ENCODE measurements around the gene SRRT.
"Not testable (repeated sequence)": the region's sequence is repeated elsewhere in the genome, so short reads cannot be mapped to it uniquely, and the experiment has no call there.

The SRRT gene

DNA sequence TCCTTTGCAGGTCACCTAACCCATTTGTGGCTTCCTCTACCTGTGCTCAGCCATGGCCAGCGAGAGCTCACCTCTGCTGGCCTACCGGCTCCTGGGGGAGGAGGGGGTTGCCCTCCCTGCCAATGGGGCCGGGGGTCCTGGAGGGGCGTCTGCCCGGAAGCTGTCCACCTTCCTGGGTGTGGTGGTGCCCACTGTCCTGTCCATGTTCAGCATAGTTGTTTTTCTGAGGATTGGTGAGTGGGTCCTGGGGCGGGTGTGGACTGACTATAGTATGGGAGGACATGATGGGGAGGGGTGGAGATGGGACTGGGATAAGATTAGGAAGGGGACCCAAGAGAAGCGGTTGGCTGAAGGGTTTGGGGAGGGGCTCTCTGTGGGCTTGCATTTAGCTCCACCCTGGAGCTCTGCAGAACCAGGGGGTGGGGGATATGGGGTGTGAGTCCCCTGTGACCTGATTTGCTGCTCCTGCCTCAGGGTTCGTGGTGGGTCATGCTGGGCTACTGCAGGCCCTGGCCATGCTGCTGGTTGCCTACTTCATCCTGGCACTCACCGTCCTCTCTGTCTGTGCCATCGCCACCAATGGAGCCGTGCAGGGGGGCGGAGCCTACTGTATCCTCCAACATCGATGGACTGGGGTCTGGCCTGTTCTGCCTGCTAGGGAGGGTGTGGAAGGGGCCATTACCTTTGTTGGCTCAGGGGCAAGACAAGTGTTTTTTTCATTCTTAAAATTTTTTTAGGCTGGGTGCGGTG lies 20.6 kb upstream of the SRRT start:
- no peak for DNase-seq (ENCODE audit: low read depth, low spot score)
- no peak overlapping the region for H3K4me3 ChIP-seq (ENCODE audit: low read length)

DNA sequence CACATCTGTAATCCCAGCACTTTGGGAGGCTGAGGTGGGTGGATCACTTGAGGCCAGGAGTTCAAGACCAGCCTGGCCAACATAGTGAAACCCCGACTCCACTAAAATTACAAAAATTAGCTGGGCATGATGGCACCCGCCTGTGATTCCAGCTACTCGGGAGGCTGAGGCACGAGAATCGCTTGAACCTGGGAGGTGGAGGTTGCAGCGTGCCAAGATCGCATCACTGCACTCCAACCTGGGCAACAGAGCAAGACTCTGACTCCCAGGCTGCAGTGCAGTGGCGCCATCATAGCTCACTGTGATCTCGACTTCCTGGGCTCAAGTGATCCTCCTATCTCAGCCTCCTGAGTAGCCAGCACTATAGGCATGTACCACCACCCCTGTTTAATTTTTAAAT lies 20.0 kb upstream of the SRRT start:
- H3K4me3 ChIP-seq (ENCODE audit: low read length); DNase-seq (ENCODE audit: low read depth, low spot score): not testable (repeated sequence)

DNA sequence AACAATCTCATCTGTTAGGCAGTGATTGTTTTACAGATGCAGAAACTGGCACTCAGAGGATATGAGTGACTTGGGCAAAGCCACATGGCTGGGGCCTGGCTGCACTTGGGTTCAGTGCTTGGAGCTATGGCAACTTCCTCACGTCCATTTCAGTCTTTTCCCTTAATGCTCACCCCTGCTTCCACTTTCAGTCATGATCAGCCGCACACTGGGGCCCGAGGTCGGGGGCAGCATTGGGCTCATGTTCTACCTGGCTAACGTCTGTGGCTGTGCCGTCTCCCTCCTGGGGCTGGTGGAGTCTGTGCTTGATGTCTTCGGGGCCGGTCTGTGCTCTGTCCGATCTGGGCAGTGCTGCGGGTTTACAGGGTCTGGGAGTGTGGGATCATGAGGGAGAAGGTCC lies 19.4 kb upstream of the SRRT start:
- H3K4me3 ChIP-seq (ENCODE audit: low read length) = no peak overlapping the region
- no peak for DNase-seq (ENCODE audit: low read depth, low spot score)

DNA sequence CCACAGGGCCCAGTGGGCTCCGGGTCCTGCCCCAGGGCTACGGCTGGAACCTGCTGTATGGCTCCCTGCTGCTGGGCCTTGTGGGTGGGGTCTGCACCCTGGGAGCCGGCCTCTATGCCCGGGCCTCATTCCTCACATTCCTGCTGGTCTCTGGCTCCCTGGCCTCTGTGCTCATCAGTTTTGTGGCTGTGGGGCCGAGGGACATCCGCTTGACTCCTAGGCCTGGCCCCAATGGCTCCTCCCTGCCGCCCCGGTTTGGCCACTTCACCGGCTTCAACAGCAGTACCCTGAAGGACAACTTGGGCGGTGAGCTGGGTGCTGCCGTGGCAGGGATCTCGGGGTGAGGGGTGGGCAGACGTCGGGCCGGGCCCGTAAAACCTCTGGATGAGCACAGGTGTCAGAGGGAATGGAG lies 18.0 kb upstream of the SRRT start:
- no peak for DNase-seq (ENCODE audit: low read depth, low spot score)
- H3K4me3 ChIP-seq (ENCODE audit: low read length) = no peak overlapping the region

DNA sequence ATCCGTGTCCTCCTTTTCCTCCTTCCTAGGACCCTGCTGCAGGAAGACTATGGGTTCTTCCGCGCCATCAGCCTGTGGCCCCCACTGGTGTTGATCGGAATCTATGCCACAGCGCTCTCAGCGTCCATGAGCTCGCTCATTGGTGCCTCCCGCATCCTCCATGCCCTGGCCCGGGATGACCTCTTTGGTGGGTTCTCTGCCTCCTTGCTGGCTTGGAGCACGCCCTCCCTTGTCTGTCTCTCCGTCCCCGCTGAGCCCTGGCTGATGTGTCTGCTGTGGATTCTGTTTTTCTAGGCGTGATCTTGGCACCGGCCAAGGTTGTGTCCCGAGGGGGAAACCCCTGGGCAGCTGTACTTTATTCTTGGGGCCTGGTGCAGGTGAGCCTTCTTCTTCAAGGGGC lies 15.0 kb upstream of the SRRT start:
- DNase-seq (ENCODE audit: low read depth, low spot score) = no peak
- H3K4me3 ChIP-seq (ENCODE audit: low read length) = no peak overlapping the region

DNA sequence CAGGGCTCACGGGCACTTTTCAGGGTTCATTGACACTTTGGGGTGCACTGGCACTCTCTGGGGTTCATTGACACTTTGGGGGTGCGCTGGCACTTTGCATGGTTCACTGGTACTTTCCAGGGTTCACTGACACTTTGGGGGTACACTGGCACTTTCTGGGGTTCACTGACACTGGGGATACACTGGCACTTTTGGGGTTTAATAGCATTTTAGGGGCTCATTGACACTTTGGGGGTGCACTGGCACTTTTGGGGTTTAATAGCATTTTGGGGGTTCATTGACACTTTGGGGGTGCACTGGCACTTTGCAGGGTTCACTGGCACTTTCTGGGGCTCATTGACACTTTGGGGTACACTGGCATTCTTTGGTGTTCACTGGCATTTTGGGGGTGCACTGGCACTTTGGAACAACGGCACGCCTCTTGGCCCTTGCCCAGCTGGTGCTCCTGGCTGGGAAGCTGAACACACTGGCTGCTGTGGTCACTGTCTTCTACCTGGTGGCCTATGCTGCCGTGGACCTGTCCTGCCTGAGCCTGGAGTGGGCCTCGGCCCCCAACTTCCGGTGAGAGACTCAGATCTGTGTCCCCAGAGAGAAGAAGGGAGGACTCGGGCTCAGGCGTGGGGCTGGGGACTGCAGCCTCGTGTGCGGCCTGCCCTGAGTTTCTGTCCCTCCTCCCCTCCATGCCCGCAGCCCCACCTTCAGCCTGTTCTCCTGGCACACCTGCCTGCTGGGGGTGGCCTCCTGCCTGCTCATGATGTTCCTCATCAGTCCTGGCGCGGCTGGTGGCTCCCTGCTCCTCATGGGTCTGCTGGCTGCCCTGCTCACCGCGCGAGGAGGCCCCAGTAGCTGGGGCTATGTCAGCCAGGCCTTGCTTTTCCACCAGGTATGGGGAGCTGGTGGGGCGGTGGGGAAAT lies 13.9 kb upstream of the SRRT start:
- DNase-seq (ENCODE audit: low read depth, low spot score) = no peak
- H3K4me3 ChIP-seq (ENCODE audit: low read length) = no peak overlapping the region

DNA sequence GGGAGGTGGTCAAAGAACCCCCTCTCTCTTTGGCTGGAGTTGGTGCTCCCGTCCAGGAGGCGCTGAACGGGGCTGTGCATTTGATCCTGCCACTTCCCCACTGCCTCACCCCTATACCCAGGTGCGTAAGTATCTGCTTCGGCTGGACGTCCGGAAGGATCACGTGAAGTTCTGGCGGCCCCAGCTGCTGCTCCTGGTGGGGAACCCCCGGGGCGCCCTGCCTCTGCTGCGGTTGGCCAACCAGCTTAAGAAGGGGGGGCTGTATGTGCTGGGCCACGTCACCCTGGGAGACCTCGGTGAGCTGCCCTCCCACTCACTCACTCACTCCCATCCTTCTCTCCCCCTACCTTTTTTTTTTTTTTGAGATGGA lies 13.3 kb upstream of the SRRT start:
- H3K4me3 ChIP-seq (ENCODE audit: low read length) = no peak overlapping the region
- DNase-seq (ENCODE audit: low read depth, low spot score) = no peak

DNA sequence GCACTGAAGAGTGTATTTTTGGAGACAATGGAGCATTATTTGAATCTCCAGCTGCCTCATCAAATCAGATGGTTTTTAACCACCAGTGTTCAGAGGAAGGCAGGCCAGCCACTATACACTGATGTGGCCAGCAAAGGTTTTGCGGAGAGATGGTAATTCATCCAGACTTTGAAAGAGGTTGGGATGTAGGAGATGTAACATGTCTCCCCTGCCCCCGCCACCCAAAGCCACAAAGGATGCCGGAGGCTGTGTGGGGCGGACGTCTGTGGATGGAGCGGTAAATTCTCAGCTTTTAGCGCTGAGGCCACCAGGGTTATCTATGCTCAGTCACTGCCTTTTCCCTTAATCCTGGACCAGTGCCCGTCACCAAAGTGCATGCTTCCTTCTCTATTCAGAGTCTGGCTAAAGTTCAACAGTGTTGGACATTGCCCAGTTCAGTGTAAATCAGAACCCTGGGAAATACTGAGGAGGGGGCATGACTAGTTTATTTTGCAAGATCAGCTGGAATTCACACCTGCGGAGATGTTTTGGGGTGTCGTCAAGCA lies 11.4 kb upstream of the SRRT start:
- H3K4me3 ChIP-seq (ENCODE audit: low read length) = no peak overlapping the region
- no peak for DNase-seq (ENCODE audit: low read depth, low spot score)

DNA sequence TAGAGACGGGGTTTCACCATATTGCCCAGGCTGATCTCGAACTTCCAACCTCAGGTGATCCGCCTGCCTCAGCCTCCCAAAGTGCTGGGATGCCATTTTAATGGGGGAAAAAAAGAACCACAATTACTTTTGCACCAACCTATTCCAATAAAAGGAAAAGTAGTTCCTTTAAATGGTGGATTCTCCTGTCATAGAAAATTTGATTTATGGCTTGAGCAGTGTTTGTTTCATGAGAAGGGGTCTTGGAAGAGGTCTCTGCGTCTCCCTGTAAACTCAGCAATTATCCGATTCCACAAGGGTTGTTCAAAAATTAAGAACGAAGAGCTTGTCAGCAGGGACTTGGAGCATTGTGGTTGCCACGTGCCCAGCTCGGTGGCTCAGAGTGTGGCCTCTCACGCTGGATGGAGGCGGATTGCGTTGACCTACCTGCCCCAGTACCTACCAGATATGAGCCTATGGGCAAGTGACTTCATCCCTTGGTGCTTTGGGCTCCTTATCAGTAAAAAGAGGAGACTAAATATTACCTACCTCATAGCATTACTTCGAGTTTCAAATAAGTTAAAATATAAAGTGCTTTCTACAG lies 10.5 kb upstream of the SRRT start:
- no peak for DNase-seq (ENCODE audit: low read depth, low spot score)
- H3K4me3 ChIP-seq (ENCODE audit: low read length) = no peak overlapping the region

DNA sequence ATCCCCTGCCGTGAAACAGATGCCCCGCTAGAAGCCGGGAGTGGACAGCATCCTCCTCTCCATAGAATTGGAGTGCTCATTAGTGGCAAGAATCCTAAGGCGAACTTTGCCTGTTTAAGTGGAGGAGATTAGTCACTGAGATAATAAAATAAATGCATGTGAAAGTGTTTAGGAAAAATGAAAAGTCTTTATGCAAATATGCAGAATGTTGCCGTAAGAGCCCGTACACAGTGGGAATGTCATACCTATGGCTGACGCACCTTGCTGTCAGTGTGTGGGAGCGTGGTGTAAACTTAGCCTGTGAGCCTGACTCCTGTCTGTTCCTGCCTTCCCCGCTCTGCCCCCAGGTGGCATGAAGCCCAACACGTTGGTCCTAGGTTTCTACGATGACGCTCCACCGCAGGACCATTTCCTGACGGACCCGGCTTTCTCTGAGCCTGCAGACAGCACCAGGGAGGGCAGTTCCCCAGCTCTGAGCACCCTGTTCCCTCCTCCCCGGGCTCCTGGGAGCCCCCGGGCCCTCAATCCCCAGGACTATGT lies 9.5 kb upstream of the SRRT start:
- H3K4me3 ChIP-seq (ENCODE audit: low read length) = no peak overlapping the region
- DNase-seq (ENCODE audit: low read depth, low spot score) = no peak

DNA sequence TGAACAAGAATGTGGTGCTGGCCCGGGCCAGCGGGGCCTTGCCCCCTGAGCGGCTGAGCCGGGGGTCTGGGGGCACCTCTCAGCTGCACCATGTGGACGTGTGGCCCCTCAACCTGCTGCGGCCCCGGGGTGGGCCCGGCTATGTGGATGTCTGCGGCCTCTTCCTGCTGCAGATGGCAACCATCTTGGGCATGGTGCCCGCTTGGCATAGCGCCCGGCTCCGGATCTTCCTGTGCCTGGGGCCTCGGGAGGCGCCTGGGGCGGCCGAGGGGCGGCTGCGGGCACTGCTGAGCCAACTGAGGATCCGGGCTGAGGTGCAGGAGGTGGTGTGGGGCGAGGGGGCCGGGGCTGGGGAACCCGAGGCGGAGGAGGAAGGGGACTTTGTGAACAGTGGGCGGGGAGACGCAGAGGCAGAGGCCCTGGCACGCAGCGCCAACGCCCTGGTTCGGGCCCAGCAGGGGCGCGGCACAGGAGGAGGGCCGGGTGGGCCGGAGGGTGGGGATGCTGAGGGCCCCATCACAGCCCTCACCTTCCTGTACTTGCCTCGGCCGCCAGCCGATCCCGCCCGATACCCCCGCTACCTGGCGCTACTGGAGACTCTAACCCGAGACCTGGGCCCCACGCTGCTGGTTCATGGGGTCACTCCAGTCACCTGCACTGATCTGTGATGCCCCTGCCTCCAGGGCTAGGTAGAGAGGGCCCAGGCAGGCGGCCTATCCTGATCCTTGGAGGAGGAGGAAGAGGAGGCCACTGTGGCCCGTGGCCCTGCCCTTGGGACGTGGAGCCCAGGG lies 8.8 kb upstream of the SRRT start:
- no peak for DNase-seq (ENCODE audit: low read depth, low spot score)
- H3K4me3 ChIP-seq (ENCODE audit: low read length) = no peak overlapping the region

DNA sequence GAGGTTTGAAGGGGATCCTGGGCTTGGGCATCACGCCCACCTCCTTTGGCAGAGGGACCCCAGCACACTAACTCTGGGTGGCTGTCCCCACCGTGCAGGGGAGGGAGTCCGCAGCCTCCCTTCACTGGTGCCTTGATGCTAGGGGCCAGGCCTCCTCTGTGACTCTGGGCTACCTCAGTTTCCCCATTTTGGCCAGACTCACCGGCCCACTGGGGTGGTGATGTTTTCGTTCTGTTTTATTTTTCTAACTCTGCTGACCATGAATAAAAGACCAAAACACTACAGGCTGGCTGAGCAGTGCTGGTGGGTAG lies 8.2 kb upstream of the SRRT start:
- no peak for DNase-seq (ENCODE audit: low read depth, low spot score)
- H3K4me3 ChIP-seq (ENCODE audit: low read length) = no peak overlapping the region

DNA sequence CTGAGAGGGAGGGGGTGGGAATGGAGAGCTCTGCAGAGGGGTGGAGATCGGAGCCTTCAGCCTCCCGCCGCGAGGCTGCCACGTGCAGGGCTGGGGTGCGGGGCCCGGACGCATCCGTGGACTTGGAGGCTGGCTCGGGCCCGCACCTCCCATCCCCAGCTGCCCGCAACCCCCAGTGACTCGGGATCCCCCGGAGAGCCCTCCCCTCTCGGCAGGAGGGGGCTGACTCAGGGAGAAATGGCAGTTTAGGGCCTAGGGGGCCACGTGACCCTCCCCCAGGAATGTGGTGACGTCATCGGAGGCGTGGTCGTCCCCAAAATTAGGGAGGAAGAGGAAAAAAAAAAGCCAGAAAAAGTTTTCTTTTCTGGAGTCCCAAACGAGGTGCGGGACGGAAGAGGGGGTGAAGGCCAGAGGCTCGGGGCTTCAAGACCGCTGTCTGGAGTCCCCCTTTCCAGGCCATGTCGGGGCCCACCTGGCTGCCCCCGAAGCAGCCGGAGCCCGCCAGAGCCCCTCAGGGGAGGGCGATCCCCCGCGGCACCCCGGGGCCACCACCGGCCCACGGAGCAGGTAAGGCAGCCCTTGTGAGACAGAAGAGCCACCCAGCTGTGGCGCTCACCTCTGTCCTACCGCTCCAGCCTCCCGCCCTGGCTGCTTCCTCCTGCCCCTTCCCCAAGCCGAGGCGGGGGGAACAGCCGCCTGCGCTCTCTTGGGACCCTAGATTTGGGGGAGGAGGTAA lies 7.7 kb upstream of the SRRT start, which contains the start of gene TRIP6:
Gene TRIP6, plus strand, starts transcription at position 348 of the 736 bp plus-strand sequence. Its CDS starts 111 bp downstream, at position 459.
- no peak within 1 kb of the TSS for H3K4me3 ChIP-seq (ENCODE audit: low read length)
- DNase-seq (ENCODE audit: low read depth, low spot score) = no peak

DNA sequence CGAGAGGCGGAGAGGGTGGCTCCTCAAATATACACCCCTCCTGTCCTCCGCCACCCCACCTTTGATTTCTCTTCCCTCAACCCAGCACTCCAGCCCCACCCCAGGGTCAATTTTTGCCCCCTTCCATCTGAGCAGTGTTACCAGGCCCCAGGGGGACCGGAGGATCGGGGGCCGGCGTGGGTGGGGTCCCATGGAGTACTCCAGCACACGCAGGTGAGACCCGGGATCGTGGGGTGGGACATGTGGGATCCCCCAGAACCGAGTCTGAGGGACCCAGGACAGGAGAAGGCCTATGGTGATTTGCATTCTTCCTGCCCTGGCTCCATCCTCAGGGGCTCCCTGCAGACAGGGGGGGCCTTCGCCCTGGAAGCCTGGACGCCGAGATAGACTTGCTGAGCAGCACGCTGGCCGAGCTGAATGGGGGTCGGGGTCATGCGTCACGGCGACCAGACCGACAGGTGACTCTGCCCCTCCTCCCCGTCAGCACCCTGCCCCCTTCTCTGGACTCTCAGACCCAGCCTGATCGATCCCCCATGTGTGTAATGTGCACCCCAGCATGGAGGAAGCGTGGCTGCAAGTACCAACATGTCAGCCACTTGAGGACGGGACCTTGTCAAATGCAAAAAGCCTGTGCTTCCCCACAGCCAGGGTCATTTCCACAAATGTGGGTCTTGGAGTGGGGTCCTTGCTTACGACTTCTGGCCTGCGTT lies 7.0 kb upstream of the SRRT start:
- no peak overlapping the region for H3K4me3 ChIP-seq (ENCODE audit: low read length)
- DNase-seq (ENCODE audit: low read depth, low spot score) = no peak

DNA sequence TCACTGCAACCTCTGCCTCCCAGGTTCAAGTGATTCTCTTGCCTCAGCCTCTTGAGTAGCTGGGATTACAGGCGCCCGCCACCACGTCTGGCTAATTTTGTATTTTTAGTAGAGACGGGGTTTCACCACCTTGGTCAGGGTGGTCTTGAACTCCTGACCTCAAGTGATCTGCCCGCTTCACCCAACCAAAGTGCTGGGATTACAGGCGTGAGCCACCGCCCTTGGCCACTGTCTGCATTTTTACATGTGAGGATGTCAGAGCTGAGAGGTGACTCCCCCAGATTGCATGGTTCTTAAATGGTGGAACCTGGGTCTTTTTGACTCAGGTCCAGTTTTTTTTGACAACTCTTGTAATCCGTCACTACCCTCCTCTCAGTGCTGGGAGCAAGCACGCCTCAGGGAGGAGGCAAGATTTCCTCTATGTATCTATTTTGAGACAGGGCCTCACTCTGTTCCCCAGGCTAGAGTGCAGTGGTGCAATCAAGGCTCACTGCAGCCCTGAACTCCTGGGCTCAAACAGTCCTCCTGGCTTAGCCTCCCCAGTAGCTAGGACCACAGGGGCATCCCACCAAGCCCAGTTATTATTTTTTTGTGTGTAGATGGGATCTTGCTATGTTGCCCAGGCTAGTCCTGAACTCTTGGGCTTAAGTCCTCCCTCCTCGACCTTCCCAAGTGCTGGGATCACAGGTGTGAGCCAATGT lies 1.2 kb upstream of the SRRT start:
- peak overlapping the region; percentile 97 for H3K4me3 ChIP-seq (ENCODE audit: low read length)
- no peak for DNase-seq (ENCODE audit: low read depth, low spot score)

DNA sequence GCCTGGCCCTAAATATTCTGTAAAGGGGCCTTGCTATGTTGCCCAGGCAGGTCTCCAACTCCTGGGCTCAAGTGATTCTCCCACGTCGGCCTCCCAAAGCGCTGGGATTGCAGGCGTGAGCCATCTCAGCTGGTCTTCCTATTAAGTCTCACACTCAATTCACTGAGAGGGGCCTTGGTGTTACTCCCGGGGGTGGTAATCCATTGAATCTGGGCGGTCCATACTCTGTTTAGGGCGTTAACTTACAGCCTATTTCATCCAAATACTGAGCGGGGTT lies 665 bp upstream of the SRRT start:
- peak overlapping the region; percentile 97 for H3K4me3 ChIP-seq (ENCODE audit: low read length)
- DNase-seq (ENCODE audit: low read depth, low spot score) = no peak

DNA sequence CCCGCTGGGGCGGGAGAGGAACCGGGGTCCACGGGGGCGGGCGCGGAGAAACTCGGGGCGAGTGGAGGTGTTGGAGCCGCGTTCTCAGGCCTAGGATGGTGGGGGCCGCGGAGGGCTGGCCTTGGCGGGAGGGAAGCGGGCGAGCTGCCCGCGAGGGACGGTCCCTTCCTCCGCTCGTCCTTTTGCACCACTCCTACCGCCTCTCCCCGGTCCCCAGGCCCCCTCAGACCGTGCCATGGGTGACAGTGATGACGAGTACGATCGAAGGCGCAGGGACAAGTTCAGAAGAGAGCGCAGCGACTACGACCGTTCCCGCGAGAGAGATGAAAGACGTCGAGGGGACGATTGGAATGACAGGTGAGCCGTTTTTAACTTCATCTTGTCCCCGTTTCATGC lies 451 bp downstream of the SRRT start:
- DNase-seq (ENCODE audit: low read depth, low spot score) = no peak
- peak overlapping the region; percentile 97 for H3K4me3 ChIP-seq (ENCODE audit: low read length)
